ENCODE results near the gene TLL1. TPM values are rescaled to one million over a fixed set of nuclear protein-coding genes. Genes with fewer than 3 reads are reported as not detected.
A peak's percentile ranks its signal among the peaks of the same experiment; 100 is the strongest.

TLL1 gene
- total RNA-seq, 3 donors from 2014 or later: 4.0 to 11.5 (median 4.3) TPM

GRCh38 chr4:166021617-166022016 lies 148.6 kb downstream of the TLL1 start:
- intact Hi-C loops (cut with DNase I; ENCODE audit: low total_unique reads): loop anchor here (5.0 kb wide), 1 partner anchor 456 kb away; no protein-coding TSS in a partner anchor

GRCh38 chr4:166034965-166035364 lies 161.9 kb downstream of the TLL1 start:
- intact Hi-C loops (cut with DNase I; ENCODE audit: low total_unique reads): no loop called here
- no peak for TF ChIP-seq POLR2A (IDR thresholded peaks at IDR 0.05)

More at GRCh38 chr4:166021617-166022016, 148.6 kb downstream of the TLL1 start:
- Histone ChIP-seq H3K4me3 (no peak overlapping the region), H3K27ac (no peak overlapping the region), H3K27me3 (no peaks in the 10 kb centered on the region), H3K36me3 (no peaks in the 10 kb centered on the region), H3K4me1 (no peaks in the 10 kb centered on the region), H3K9me3 (no peaks in the 10 kb centered on the region)
- DNase-seq (ENCODE audit: low spot score in 2 of 2): no peak
- TF ChIP-seq POLR2AphosphoS5 (IDR thresholded peaks at IDR 0.05) (no peak), POLR2A (IDR thresholded peaks at IDR 0.05) (no peak), CTCF (IDR thresholded peaks at IDR 0.05) (no peak)

GRCh38 chr4:166039822-166040221 lies 166.8 kb downstream of the TLL1 start:
- no peak for TF ChIP-seq CTCF (IDR thresholded peaks at IDR 0.05)
- no peak for TF ChIP-seq POLR2AphosphoS5 (IDR thresholded peaks at IDR 0.05)
- no peak for TF ChIP-seq POLR2A (IDR thresholded peaks at IDR 0.05)
- intact Hi-C loops (cut with DNase I; ENCODE audit: low total_unique reads): no loop called here

More at GRCh38 chr4:166034965-166035364, 161.9 kb downstream of the TLL1 start:
- H3K27me3 ChIP-seq: no peaks in the 10 kb centered on the region
- no peak overlapping the region for H3K4me3 ChIP-seq
- H3K27ac ChIP-seq: no peak overlapping the region
- no peaks in the 10 kb centered on the region for H3K4me1 ChIP-seq
- H3K36me3 ChIP-seq: no peaks in the 10 kb centered on the region
- no peak for DNase-seq (ENCODE audit: low spot score in 2 of 2)
- H3K9me3 ChIP-seq: no peaks in the 10 kb centered on the region

GRCh38 chr4:166042510-166043055 lies 169.5 kb downstream of the TLL1 start:
- peak in 1 of 2 donors; percentile 20 for DNase-seq (ENCODE audit: low spot score in 2 of 2)
- no peaks in the 10 kb centered on the region for H3K4me1 ChIP-seq
- peak overlapping the region; percentile 4 to 46 for H3K27ac ChIP-seq
- no peaks in the 10 kb centered on the region for H3K27me3 ChIP-seq
- TF ChIP-seq POLR2AphosphoS5 (IDR thresholded peaks at IDR 0.05): no peak
- no peak for TF ChIP-seq POLR2A (IDR thresholded peaks at IDR 0.05)
- TF ChIP-seq CTCF (IDR thresholded peaks at IDR 0.05): no peak
- intact Hi-C loops (cut with DNase I; ENCODE audit: low total_unique reads): no loop called here
- H3K9me3 ChIP-seq: no peaks in the 10 kb centered on the region
- H3K4me3 ChIP-seq: peak overlapping the region in 2 of 3 donors; percentile 20 to 45
- H3K36me3 ChIP-seq: no peaks in the 10 kb centered on the region

More at GRCh38 chr4:166039822-166040221, 166.8 kb downstream of the TLL1 start:
- Histone ChIP-seq H3K4me3 (no peak overlapping the region), H3K36me3 (no peaks in the 10 kb centered on the region), H3K4me1 (no peaks in the 10 kb centered on the region), H3K9me3 (no peaks in the 10 kb centered on the region), H3K27ac (no peak overlapping the region), H3K27me3 (no peaks in the 10 kb centered on the region)
- DNase-seq (ENCODE audit: low spot score in 2 of 2): no peak

- no peaks in the 10 kb centered on the region for H3K9me3 ChIP-seq
- no peaks in the 10 kb centered on the region for H3K4me1 ChIP-seq
- H3K4me3 ChIP-seq: no peak overlapping the region
- intact Hi-C loops (cut with DNase I; ENCODE audit: low total_unique reads): no loop called here
- DNase-seq (ENCODE audit: low spot score in 2 of 2): no peak
- no peaks in the 10 kb centered on the region for H3K36me3 ChIP-seq
- H3K27me3 ChIP-seq: no peaks in the 10 kb centered on the region
- no peak for TF ChIP-seq POLR2A (IDR thresholded peaks at IDR 0.05)
- TF ChIP-seq POLR2AphosphoS5 (IDR thresholded peaks at IDR 0.05): no peak
- no peak overlapping the region for H3K27ac ChIP-seq
Observed at GRCh38 chr4:166043801-166044200, 170.8 kb downstream of the TLL1 start.

GRCh38 chr4:166044871-166045270 lies 171.8 kb downstream of the TLL1 start:
- no peaks in the 10 kb centered on the region for H3K4me1 ChIP-seq
- no peak overlapping the region for H3K4me3 ChIP-seq
- no peaks in the 10 kb centered on the region for H3K36me3 ChIP-seq
- no peak for DNase-seq (ENCODE audit: low spot score in 2 of 2)
- H3K9me3 ChIP-seq: no peaks in the 10 kb centered on the region
- no peak for TF ChIP-seq CTCF (IDR thresholded peaks at IDR 0.05)
- no peak for TF ChIP-seq POLR2AphosphoS5 (IDR thresholded peaks at IDR 0.05)
- no peak for TF ChIP-seq POLR2A (IDR thresholded peaks at IDR 0.05)
- H3K27ac ChIP-seq: no peak overlapping the region
- no peaks in the 10 kb centered on the region for H3K27me3 ChIP-seq
- intact Hi-C loops (cut with DNase I; ENCODE audit: low total_unique reads): no loop called here

Data from breast epithelium (tissue), 4 donors.